Mesendoderm (in vitro differentiated cells): ENCODE data around the gene KCP.

Source experiments
- DNase-seq: peaks from one replicate; pipeline ENCODE4 v3.0.0; 2013
- H2AK5ac ChIP-seq: 2 replicates; pipeline ENCODE4 v1.6.1; 2013; ENCODE audit warnings: low read length, inconsistent platforms
- H2BK120ac ChIP-seq: 2 replicates; pipeline ENCODE4 v1.6.1; 2013; ENCODE audit warnings: low read depth, mild to moderate bottlenecking, low read length, moderate library complexity, mixed read lengths
- H2BK15ac ChIP-seq: replicated peaks from 2 replicates; pipeline ENCODE4 v1.6.1; 2013; ENCODE audit warnings: low read depth, mild to moderate bottlenecking, moderate library complexity
- H2BK5ac ChIP-seq: 2 replicates; pipeline ENCODE4 v1.6.1; 2013; ENCODE audit warnings: low read length, inconsistent platforms
- H3K18ac ChIP-seq: 2 replicates; pipeline ENCODE4 v1.6.1; 2013; ENCODE audit warnings: mild to moderate bottlenecking, low read length, mixed read lengths
- H3K23ac ChIP-seq: one replicate; pipeline ENCODE4 v1.6.1; 2013; ENCODE audit warnings: low read length
- H3K27ac ChIP-seq: 2 replicates; pipeline ENCODE4 v1.5.1; 2013; ENCODE audit warnings: low read depth, mild to moderate bottlenecking, inconsistent platforms, low read length, moderate library complexity
- H3K27me3 ChIP-seq: 2 replicates; pipeline ENCODE4 v1.6.1; 2013; ENCODE audit warnings: low read length, control low read depth, mild to moderate bottlenecking, inconsistent platforms; ENCODE audit not compliant: insufficient read depth, poor library complexity
- H3K36me3 ChIP-seq: 2 replicates; pipeline ENCODE4 v1.6.1; 2013; ENCODE audit warnings: low read length, inconsistent platforms; ENCODE audit not compliant: control insufficient read depth, insufficient read depth
- H3K4ac ChIP-seq: one replicate; pipeline ENCODE4 v1.6.1; 2013; ENCODE audit warnings: low read depth, mild to moderate bottlenecking, low read length, moderate library complexity
- H3K4me1 ChIP-seq: 2 replicates; pipeline ENCODE4 v1.6.1; 2013; ENCODE audit warnings: low read depth, low read length, inconsistent platforms; ENCODE audit not compliant: control insufficient read depth
- H3K4me2 ChIP-seq: 2 replicates; pipeline ENCODE4 v1.6.1; 2013; ENCODE audit warnings: low read length
- H3K4me3 ChIP-seq: 2 replicates; pipeline ENCODE4 v1.5.1; 2013; ENCODE audit warnings: mild to moderate bottlenecking, low read length
- H3K56ac ChIP-seq: one replicate; pipeline ENCODE4 v1.6.1; 2013; ENCODE audit warnings: low read length
- H3K79me1 ChIP-seq: 2 replicates; pipeline ENCODE4 v1.6.1; 2013; ENCODE audit warnings: low read length, inconsistent platforms
- H3K79me2 ChIP-seq: 2 replicates; pipeline ENCODE4 v1.6.1; 2013; ENCODE audit warnings: mild to moderate bottlenecking, low read length; ENCODE audit not compliant: control insufficient read depth, insufficient read depth
- H3K9ac ChIP-seq: 2 replicates; pipeline ENCODE4 v1.6.1; 2013; ENCODE audit warnings: low read length, inconsistent platforms
- H4K5ac ChIP-seq: one replicate; pipeline ENCODE4 v1.6.1; 2013; ENCODE audit warnings: low read length
- H4K8ac ChIP-seq: one replicate; pipeline ENCODE4 v1.6.1; 2013; ENCODE audit warnings: low read depth, mild to moderate bottlenecking, control low read depth, low read length, moderate library complexity
- WGBS: extraction: QIAGEN DNeasy Blood & Tissue Kit; methylation state at CpG from one replicate; pipeline ENCODE4 v1.1.7; 2013; ENCODE audit warnings: low lambda C conversion rate, missing lambda C conversion rate; ENCODE audit not compliant: insufficient coverage; ENCODE audit errors: extremely low coverage; 5-methylcytosine and 5-hydroxymethylcytosine counted together

The KCP gene

GRCh38 chr7:128932862-128933179 is 22.3 kb upstream of the KCP start:
- Histone ChIP-seq H4K8ac (no peak overlapping the region), H3K4me1 (no peaks in the 10 kb centered on the region), H2BK120ac (no peak overlapping the region), H4K5ac (no peak overlapping the region), H3K27ac (no peak overlapping the region), H2BK15ac (no peak overlapping the region), H3K79me2 (no peaks in the 10 kb centered on the region), H3K9ac (no peak overlapping the region), H3K23ac (no peak overlapping the region), H3K79me1 (no peaks in the 10 kb centered on the region), H3K56ac (no peak overlapping the region), H3K4me3 (no peak overlapping the region), H2AK5ac (no peak overlapping the region), H3K18ac (no peak overlapping the region), H2BK5ac (no peak overlapping the region), H3K36me3 (no peaks in the 10 kb centered on the region), H3K4ac (no peak overlapping the region), H3K27me3 (peaks cover 10% of the 10 kb centered on the region), H3K4me2 (no peak overlapping the region)
- no peak for DNase-seq
- WGBS = no CpG with 5 or more reads among the region's 4 CpGs

GRCh38 chr7:128931965-128932861 is 21.7 kb upstream of the KCP start:
- H3K79me1 ChIP-seq = no peaks in the 10 kb centered on the region
- H2BK5ac ChIP-seq = no peak overlapping the region
- no peak overlapping the region for H2BK15ac ChIP-seq
- H3K4me1 ChIP-seq = no peaks in the 10 kb centered on the region
- no peaks in the 10 kb centered on the region for H3K79me2 ChIP-seq
- WGBS = no CpG with 5 or more reads among the region's 19 CpGs
- no peak overlapping the region for H3K27ac ChIP-seq
- H3K18ac ChIP-seq = no peak overlapping the region
- no peak overlapping the region for H3K4me3 ChIP-seq
- H3K4ac ChIP-seq = no peak overlapping the region
- H4K8ac ChIP-seq = no peak overlapping the region
- H3K23ac ChIP-seq = no peak overlapping the region
- H2BK120ac ChIP-seq = no peak overlapping the region
- no peak for DNase-seq
- H3K36me3 ChIP-seq = no peaks in the 10 kb centered on the region
- H3K27me3 ChIP-seq = peaks cover 6% of the 10 kb centered on the region
- H3K56ac ChIP-seq = no peak overlapping the region
- no peak overlapping the region for H4K5ac ChIP-seq
- no peak overlapping the region for H3K4me2 ChIP-seq
- no peak overlapping the region for H3K9ac ChIP-seq
- H2AK5ac ChIP-seq = no peak overlapping the region

GRCh38 chr7:128931190-128931798 is 20.8 kb upstream of the KCP start:
- Histone ChIP-seq H3K27me3 (no peaks in the 10 kb centered on the region), H4K8ac (no peak overlapping the region), H3K4me3 (no peak overlapping the region), H3K79me2 (no peaks in the 10 kb centered on the region), H3K4me2 (no peak overlapping the region), H3K27ac (no peak overlapping the region), H4K5ac (no peak overlapping the region), H2AK5ac (no peak overlapping the region), H2BK15ac (no peak overlapping the region), H3K18ac (no peak overlapping the region), H3K56ac (no peak overlapping the region), H3K36me3 (no peaks in the 10 kb centered on the region), H3K79me1 (no peaks in the 10 kb centered on the region), H3K4me1 (no peaks in the 10 kb centered on the region), H3K23ac (no peak overlapping the region), H2BK120ac (no peak overlapping the region), H3K9ac (no peak overlapping the region), H3K4ac (no peak overlapping the region), H2BK5ac (no peak overlapping the region)
- DNase-seq = no peak
- WGBS = no CpG with 5 or more reads among the region's 18 CpGs

- Histone ChIP-seq H2BK15ac (no peak overlapping the region), H2BK5ac (no peak overlapping the region), H3K79me2 (no peaks in the 10 kb centered on the region), H3K4me2 (no peak overlapping the region), H3K23ac (no peak overlapping the region), H3K9ac (no peak overlapping the region), H3K4ac (no peak overlapping the region), H3K18ac (no peak overlapping the region), H2BK120ac (no peak overlapping the region), H2AK5ac (no peak overlapping the region), H3K4me1 (no peaks in the 10 kb centered on the region), H3K27ac (no peak overlapping the region), H3K36me3 (no peaks in the 10 kb centered on the region), H3K4me3 (no peak overlapping the region), H4K5ac (no peak overlapping the region), H3K79me1 (no peaks in the 10 kb centered on the region), H4K8ac (no peak overlapping the region), H3K27me3 (no peaks in the 10 kb centered on the region), H3K56ac (no peak overlapping the region)
- DNase-seq = no peak
- WGBS = no CpG with 5 or more reads among the region's 14 CpGs
Measured at GRCh38 chr7:128928882-128929788, 18.6 kb upstream of the KCP start.

GRCh38 chr7:128928159-128928813 is 17.8 kb upstream of the KCP start:
- Histone ChIP-seq H3K27me3 (no peaks in the 10 kb centered on the region), H2AK5ac (no peak overlapping the region), H3K36me3 (no peaks in the 10 kb centered on the region), H3K56ac (no peak overlapping the region), H2BK5ac (no peak overlapping the region), H3K18ac (no peak overlapping the region), H3K79me1 (no peaks in the 10 kb centered on the region), H3K23ac (no peak overlapping the region), H2BK15ac (no peak overlapping the region), H4K5ac (no peak overlapping the region), H3K9ac (no peak overlapping the region), H3K4me3 (no peak overlapping the region), H3K4ac (no peak overlapping the region), H3K4me2 (no peak overlapping the region), H3K79me2 (no peaks in the 10 kb centered on the region), H4K8ac (no peak overlapping the region), H2BK120ac (no peak overlapping the region), H3K27ac (no peak overlapping the region), H3K4me1 (no peaks in the 10 kb centered on the region)
- WGBS = no CpG with 5 or more reads among the region's 8 CpGs
- DNase-seq = no peak
